ENCODE results near the gene PPP1R13B. TPM values are rescaled to one million over a fixed set of nuclear protein-coding genes. Genes with fewer than 3 reads are reported as not detected.

Gene PPP1R13B
- total and polyA plus RNA-seq, 7 experiments from 2014 or later, result 3.3 to 26.8 (median 16.9) TPM

- intact Hi-C loops (cut with micrococcal nuclease), result loop anchor here in 1 of 2 donors (10.0 kb wide), 1 partner anchor 55 kb away; no protein-coding TSS in a partner anchor
- peaks cover 0 to 28% (median 8%) of the 10 kb centered on the region in 5 donors for H3K36me3 Mint-ChIP-seq
- Histone ChIP-seq H3K27me3 (ENCODE audit: control insufficient read depth in 2 of 2, insufficient read depth in 2 of 2, low read length in 2 of 2) (no peaks in the 10 kb centered on the region), H3K9me3 (ENCODE audit: control insufficient read depth in 2 of 3, low read length in 3 of 3) (no peaks in the 10 kb centered on the region), H3K4me1 (ENCODE audit: control insufficient read depth in 2 of 2, insufficient read depth in 2 of 2, low read length in 2 of 2) (no peaks in the 10 kb centered on the region), H3K27ac (ENCODE audit: low read depth, low read length) (no peak overlapping the region), H3K36me3 (ENCODE audit: control insufficient read depth in 2 of 3, insufficient read depth in 3 of 3, low read length in 3 of 3) (peaks cover 0 to 64% (median 0%) of the 10 kb centered on the region in 3 experiments), H3K4me3 (ENCODE audit: low read length) (no peak overlapping the region)
- DNase-seq (no peak), ATAC-seq (no peak)
- peaks cover 0 to 1% (median 0%) of the 10 kb centered on the region in 11 donors for H3K9me3 Mint-ChIP-seq
- H3K27me3 Mint-ChIP-seq, result no peaks in the 10 kb centered on the region
- H3K27ac Mint-ChIP-seq, result no peak overlapping the region
- CTCF ChIA-PET, result no interaction called here
- peaks cover 0 to 2% (median 0%) of the 10 kb centered on the region in 7 donors for H3K4me1 Mint-ChIP-seq
- no peak overlapping the region for H3K4me3 Mint-ChIP-seq
- POLR2A ChIA-PET, result no interaction called here
Measured at GRCh38 chr14:103739793-103740501, 107.4 kb downstream of the PPP1R13B start.

- Histone ChIP-seq H3K27ac (ENCODE audit: low read depth, low read length) (no peak overlapping the region), H3K36me3 (ENCODE audit: control insufficient read depth in 2 of 3, insufficient read depth in 3 of 3, low read length in 3 of 3) (peaks cover 0 to 62% (median 0%) of the 10 kb centered on the region in 3 experiments), H3K9me3 (ENCODE audit: control insufficient read depth in 2 of 3, low read length in 3 of 3) (no peaks in the 10 kb centered on the region), H3K4me1 (ENCODE audit: control insufficient read depth in 2 of 2, insufficient read depth in 2 of 2, low read length in 2 of 2) (no peaks in the 10 kb centered on the region), H3K27me3 (ENCODE audit: control insufficient read depth in 2 of 2, insufficient read depth in 2 of 2, low read length in 2 of 2) (no peaks in the 10 kb centered on the region), H3K4me3 (ENCODE audit: low read length) (no peak overlapping the region)
- Mint-ChIP-seq H3K36me3 (peaks cover 0 to 33% (median 8%) of the 10 kb centered on the region in 5 donors), H3K4me3 (no peak overlapping the region), H3K27ac (no peak overlapping the region), H3K4me1 (peaks cover 0 to 2% (median 0%) of the 10 kb centered on the region in 7 donors), H3K9me3 (peaks cover 0 to 1% (median 0%) of the 10 kb centered on the region in 11 donors), H3K27me3 (no peaks in the 10 kb centered on the region)
- ATAC-seq, result no peak
- intact Hi-C loops (cut with micrococcal nuclease), result no loop called here
- ChIA-PET CTCF (no interaction called here), POLR2A (no interaction called here)
- DNase-seq, result no peak
Measured at GRCh38 chr14:103739466-103739792, 107.9 kb downstream of the PPP1R13B start.

GRCh38 chr14:103738701-103739451 lies 108.5 kb downstream of the PPP1R13B start:
- Mint-ChIP-seq H3K4me1 (peaks cover 0 to 2% (median 0%) of the 10 kb centered on the region in 7 donors), H3K27me3 (no peaks in the 10 kb centered on the region), H3K4me3 (no peak overlapping the region), H3K36me3 (peaks cover 0 to 34% (median 8%) of the 10 kb centered on the region in 5 donors), H3K27ac (no peak overlapping the region), H3K9me3 (peaks cover 0 to 1% (median 0%) of the 10 kb centered on the region in 11 donors)
- ATAC-seq (no peak), DNase-seq (no peak)
- Histone ChIP-seq H3K9me3 (ENCODE audit: control insufficient read depth in 2 of 3, low read length in 3 of 3) (no peaks in the 10 kb centered on the region), H3K4me1 (ENCODE audit: control insufficient read depth in 2 of 2, insufficient read depth in 2 of 2, low read length in 2 of 2) (no peaks in the 10 kb centered on the region), H3K4me3 (ENCODE audit: low read length) (no peak overlapping the region), H3K27me3 (ENCODE audit: control insufficient read depth in 2 of 2, insufficient read depth in 2 of 2, low read length in 2 of 2) (no peaks in the 10 kb centered on the region), H3K27ac (ENCODE audit: low read depth, low read length) (no peak overlapping the region), H3K36me3 (ENCODE audit: control insufficient read depth in 2 of 3, insufficient read depth in 3 of 3, low read length in 3 of 3) (peaks cover 0 to 68% (median 0%) of the 10 kb centered on the region in 3 experiments)
- POLR2A ChIA-PET, result no interaction called here
- intact Hi-C loops (cut with micrococcal nuclease), result no loop called here
- CTCF ChIA-PET, result no interaction called here

GRCh38 chr14:103738166-103738565 lies 109.2 kb downstream of the PPP1R13B start:
- DNase-seq (no peak), ATAC-seq (no peak)
- Histone ChIP-seq H3K36me3 (ENCODE audit: control insufficient read depth in 2 of 3, insufficient read depth in 3 of 3, low read length in 3 of 3) (peaks cover 0 to 75% (median 0%) of the 10 kb centered on the region in 3 experiments), H3K4me3 (ENCODE audit: low read length) (no peak overlapping the region), H3K27ac (ENCODE audit: low read depth, low read length) (no peak overlapping the region), H3K4me1 (ENCODE audit: control insufficient read depth in 2 of 2, insufficient read depth in 2 of 2, low read length in 2 of 2) (no peaks in the 10 kb centered on the region), H3K9me3 (ENCODE audit: control insufficient read depth in 2 of 3, low read length in 3 of 3) (no peaks in the 10 kb centered on the region), H3K27me3 (ENCODE audit: control insufficient read depth in 2 of 2, insufficient read depth in 2 of 2, low read length in 2 of 2) (no peaks in the 10 kb centered on the region)
- ChIA-PET POLR2A (no interaction called here), CTCF (no interaction called here)
- Mint-ChIP-seq H3K4me3 (no peak overlapping the region), H3K4me1 (peaks cover 0 to 2% (median 0%) of the 10 kb centered on the region in 7 donors), H3K9me3 (peaks cover 0 to 1% (median 0%) of the 10 kb centered on the region in 11 donors), H3K27me3 (no peaks in the 10 kb centered on the region), H3K36me3 (peaks cover 0 to 34% (median 8%) of the 10 kb centered on the region in 5 donors), H3K27ac (peak overlapping the region in 1 of 9 donors; percentile 32)
- intact Hi-C loops (cut with micrococcal nuclease), result no loop called here

GRCh38 chr14:103737432-103738045 lies 109.8 kb downstream of the PPP1R13B start:
- Mint-ChIP-seq H3K4me3 (no peak overlapping the region), H3K36me3 (peaks cover 0 to 34% (median 8%) of the 10 kb centered on the region in 5 donors), H3K4me1 (peaks cover 0 to 2% (median 0%) of the 10 kb centered on the region in 7 donors), H3K27ac (peak overlapping the region in 1 of 9 donors; percentile 32), H3K9me3 (peaks cover 0 to 1% (median 0%) of the 10 kb centered on the region in 11 donors), H3K27me3 (no peaks in the 10 kb centered on the region)
- Histone ChIP-seq H3K4me3 (ENCODE audit: low read length) (no peak overlapping the region), H3K27ac (ENCODE audit: low read depth, low read length) (no peak overlapping the region), H3K4me1 (ENCODE audit: control insufficient read depth in 2 of 2, insufficient read depth in 2 of 2, low read length in 2 of 2) (no peaks in the 10 kb centered on the region), H3K36me3 (ENCODE audit: control insufficient read depth in 2 of 3, insufficient read depth in 3 of 3, low read length in 3 of 3) (peaks cover 0 to 79% (median 0%) of the 10 kb centered on the region in 3 experiments), H3K9me3 (ENCODE audit: control insufficient read depth in 2 of 3, low read length in 3 of 3) (no peaks in the 10 kb centered on the region), H3K27me3 (ENCODE audit: control insufficient read depth in 2 of 2, insufficient read depth in 2 of 2, low read length in 2 of 2) (no peaks in the 10 kb centered on the region)
- DNase-seq, result no peak
- ChIA-PET POLR2A (interaction anchor here (0.9 kb wide), 1 partner anchor 21 kb away, joined by 4 read pairs; no protein-coding TSS in a partner anchor), CTCF (no interaction called here)
- no peak for ATAC-seq
- intact Hi-C loops (cut with micrococcal nuclease), result no loop called here

GRCh38 chr14:103736546-103737431 lies 110.6 kb downstream of the PPP1R13B start:
- no peak overlapping the region for H3K4me3 Mint-ChIP-seq

More at GRCh38 chr14:103736546-103737431, 110.6 kb downstream of the PPP1R13B start:
- ATAC-seq (no peak), DNase-seq (no peak)
- Mint-ChIP-seq H3K27me3 (no peaks in the 10 kb centered on the region), H3K4me1 (peaks cover 0 to 2% (median 0%) of the 10 kb centered on the region in 7 donors), H3K27ac (no peak overlapping the region), H3K9me3 (peaks cover 0 to 1% (median 0%) of the 10 kb centered on the region in 11 donors), H3K36me3 (peaks cover 0 to 32% (median 8%) of the 10 kb centered on the region in 5 donors)
- ChIA-PET POLR2A (interaction anchor here (0.9 kb wide), 1 partner anchor 22 kb away, joined by 4 read pairs; no protein-coding TSS in a partner anchor), CTCF (no interaction called here)
- Histone ChIP-seq H3K4me3 (ENCODE audit: low read length) (no peak overlapping the region), H3K36me3 (ENCODE audit: control insufficient read depth in 2 of 3, insufficient read depth in 3 of 3, low read length in 3 of 3) (peaks cover 0 to 83% (median 0%) of the 10 kb centered on the region in 3 experiments), H3K27me3 (ENCODE audit: control insufficient read depth in 2 of 2, insufficient read depth in 2 of 2, low read length in 2 of 2) (no peaks in the 10 kb centered on the region), H3K4me1 (ENCODE audit: control insufficient read depth in 2 of 2, insufficient read depth in 2 of 2, low read length in 2 of 2) (no peaks in the 10 kb centered on the region), H3K27ac (ENCODE audit: low read depth, low read length) (no peak overlapping the region), H3K9me3 (ENCODE audit: control insufficient read depth in 2 of 3, low read length in 3 of 3) (no peaks in the 10 kb centered on the region)
- intact Hi-C loops (cut with micrococcal nuclease), result no loop called here

All from naive thymus-derived CD4-positive, alpha-beta T cell (primary cell).